ENCODE results near the gene MICALL2.
"Not testable (repeated sequence)": the region's sequence is repeated elsewhere in the genome, so short reads cannot be mapped to it uniquely, and the experiment has no call there.

Gene MICALL2

DNA sequence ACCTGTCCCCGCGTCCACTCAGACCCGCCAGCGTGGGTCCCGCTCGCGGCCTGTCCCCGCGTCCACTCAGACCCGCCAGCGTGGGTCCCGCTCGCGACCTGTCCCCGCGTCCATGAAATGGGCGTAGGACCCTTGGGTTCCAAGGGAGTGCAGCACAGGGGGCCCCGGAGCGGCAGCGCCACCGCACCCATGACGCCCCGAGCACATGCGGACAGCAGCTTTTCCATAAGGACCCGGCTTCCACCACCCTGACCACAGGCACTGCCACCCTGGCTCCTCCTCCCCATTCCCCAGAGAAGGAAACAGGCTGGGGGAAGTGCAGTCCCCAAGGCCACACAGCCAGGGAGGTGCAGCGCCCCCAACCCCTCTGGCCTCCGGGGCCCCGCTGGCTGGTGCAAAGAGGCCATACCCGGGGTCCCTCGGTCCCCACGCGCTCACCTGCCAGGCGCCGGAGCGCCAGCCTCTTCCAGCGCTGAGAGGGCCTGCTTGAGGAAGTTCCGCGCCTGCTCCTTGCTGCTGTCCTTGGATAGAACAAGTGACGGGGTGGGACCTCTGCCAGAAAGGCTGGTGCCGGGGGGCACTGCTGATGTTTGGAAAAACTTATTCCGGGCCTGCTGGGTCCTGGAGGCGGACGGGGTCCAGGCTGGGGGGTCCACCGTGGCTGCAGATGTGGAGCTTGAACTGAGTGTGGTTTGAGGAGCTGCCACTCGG is 14.9 kb downstream of the MICALL2 start:
- TF ChIP-seq, protein P1, sequence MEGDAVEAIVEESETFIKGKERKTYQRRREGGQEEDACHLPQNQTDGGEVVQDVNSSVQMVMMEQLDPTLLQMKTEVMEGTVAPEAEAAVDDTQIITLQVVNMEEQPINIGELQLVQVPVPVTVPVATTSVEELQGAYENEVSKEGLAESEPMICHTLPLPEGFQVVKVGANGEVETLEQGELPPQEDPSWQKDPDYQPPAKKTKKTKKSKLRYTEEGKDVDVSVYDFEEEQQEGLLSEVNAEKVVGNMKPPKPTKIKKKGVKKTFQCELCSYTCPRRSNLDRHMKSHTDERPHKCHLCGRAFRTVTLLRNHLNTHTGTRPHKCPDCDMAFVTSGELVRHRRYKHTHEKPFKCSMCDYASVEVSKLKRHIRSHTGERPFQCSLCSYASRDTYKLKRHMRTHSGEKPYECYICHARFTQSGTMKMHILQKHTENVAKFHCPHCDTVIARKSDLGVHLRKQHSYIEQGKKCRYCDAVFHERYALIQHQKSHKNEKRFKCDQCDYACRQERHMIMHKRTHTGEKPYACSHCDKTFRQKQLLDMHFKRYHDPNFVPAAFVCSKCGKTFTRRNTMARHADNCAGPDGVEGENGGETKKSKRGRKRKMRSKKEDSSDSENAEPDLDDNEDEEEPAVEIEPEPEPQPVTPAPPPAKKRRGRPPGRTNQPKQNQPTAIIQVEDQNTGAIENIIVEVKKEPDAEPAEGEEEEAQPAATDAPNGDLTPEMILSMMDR (IDR thresholded peaks at IDR 0.05; ENCODE audit: low read depth, low read length, poor library complexity, severe bottlenecking) = no peak
- TF ChIP-seq EZH2phosphoT487 (IDR thresholded peaks at IDR 0.05; ENCODE audit: borderline replicate concordance, low read length) = no peak
- H4K20me1 ChIP-seq (ENCODE audit: control insufficient read depth, insufficient read depth, low read depth, low read length) = no peaks in the 10 kb centered on the region
- peaks cover 1% of the 10 kb centered on the region; the same call in 1 of the 2 replicates for H3F3A ChIP-seq (ENCODE audit: control insufficient read depth, insufficient read depth)
- no peak overlapping the region for H3K27ac ChIP-seq (ENCODE audit: low read depth, low read length)
- H3K4me3 ChIP-seq (ENCODE audit: low read length) = no peak overlapping the region
- no peaks in the 10 kb centered on the region for H3K79me2 ChIP-seq (ENCODE audit: control insufficient read depth, low read length)
- H3K36me3 ChIP-seq (ENCODE audit: control insufficient read depth, low read length) = no peaks in the 10 kb centered on the region
- H3K9me3 ChIP-seq (ENCODE audit: control insufficient read depth, insufficient read depth, low read length) = peaks cover 2% of the 10 kb centered on the region; the same call in 1 of the 2 replicates
- H3K9me2 ChIP-seq (replicated peaks; ENCODE audit: control insufficient read depth, low read length) = no peaks in the 10 kb centered on the region
- H3K4me2 ChIP-seq (ENCODE audit: low read length) = no peak overlapping the region
- H3K4me1 ChIP-seq (ENCODE audit: control insufficient read depth, low read length) = no peaks in the 10 kb centered on the region
- 0 out of 2 replicates have a peak, but pooled peaks cover 2% of the 10 kb centered on the region for H3K27me3 ChIP-seq (ENCODE audit: control insufficient read depth, low read length)

DNA sequence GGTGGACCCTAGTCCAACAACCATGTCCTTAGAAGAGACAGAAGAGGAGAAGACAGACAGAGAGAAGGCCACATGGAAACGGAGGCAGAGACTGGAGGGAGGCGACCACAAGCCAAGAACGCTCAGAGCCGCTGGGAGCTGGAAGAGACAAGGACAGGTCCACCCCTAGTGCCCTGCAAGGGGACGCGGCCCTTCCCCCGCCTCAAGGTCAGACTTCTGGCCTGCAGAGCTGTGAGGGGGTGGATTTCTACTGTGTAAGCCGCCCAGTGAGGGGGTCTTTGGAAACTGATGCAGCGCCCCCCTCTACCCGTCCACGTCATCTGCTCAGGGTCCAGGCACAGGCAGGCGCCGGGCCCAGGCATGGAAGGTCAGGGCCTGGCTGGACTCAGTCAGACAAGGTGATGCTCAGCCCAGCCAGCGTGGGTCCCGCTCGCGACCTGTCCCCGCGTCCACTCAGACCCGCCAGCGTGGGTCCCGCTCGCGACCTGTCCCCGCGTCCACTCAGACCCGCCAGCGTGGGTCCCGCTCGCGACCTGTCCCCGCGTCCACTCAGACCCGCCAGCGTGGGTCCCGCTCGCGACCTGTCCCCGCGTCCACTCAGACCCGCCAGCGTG is 15.6 kb downstream of the MICALL2 start:
- H3K27ac ChIP-seq (ENCODE audit: low read depth, low read length); H3K79me2 ChIP-seq (ENCODE audit: control insufficient read depth, low read length); H4K20me1 ChIP-seq (ENCODE audit: control insufficient read depth, insufficient read depth, low read depth, low read length); H3K36me3 ChIP-seq (ENCODE audit: control insufficient read depth, low read length); H3K4me3 ChIP-seq (ENCODE audit: low read length); H3K9me2 ChIP-seq (replicated peaks; ENCODE audit: control insufficient read depth, low read length); H3K9me3 ChIP-seq (ENCODE audit: control insufficient read depth, insufficient read depth, low read length); H3K27me3 ChIP-seq (ENCODE audit: control insufficient read depth, low read length); H3K4me2 ChIP-seq (ENCODE audit: low read length); H3F3A ChIP-seq (ENCODE audit: control insufficient read depth, insufficient read depth); H3K4me1 ChIP-seq (ENCODE audit: control insufficient read depth, low read length): not testable (repeated sequence)

DNA sequence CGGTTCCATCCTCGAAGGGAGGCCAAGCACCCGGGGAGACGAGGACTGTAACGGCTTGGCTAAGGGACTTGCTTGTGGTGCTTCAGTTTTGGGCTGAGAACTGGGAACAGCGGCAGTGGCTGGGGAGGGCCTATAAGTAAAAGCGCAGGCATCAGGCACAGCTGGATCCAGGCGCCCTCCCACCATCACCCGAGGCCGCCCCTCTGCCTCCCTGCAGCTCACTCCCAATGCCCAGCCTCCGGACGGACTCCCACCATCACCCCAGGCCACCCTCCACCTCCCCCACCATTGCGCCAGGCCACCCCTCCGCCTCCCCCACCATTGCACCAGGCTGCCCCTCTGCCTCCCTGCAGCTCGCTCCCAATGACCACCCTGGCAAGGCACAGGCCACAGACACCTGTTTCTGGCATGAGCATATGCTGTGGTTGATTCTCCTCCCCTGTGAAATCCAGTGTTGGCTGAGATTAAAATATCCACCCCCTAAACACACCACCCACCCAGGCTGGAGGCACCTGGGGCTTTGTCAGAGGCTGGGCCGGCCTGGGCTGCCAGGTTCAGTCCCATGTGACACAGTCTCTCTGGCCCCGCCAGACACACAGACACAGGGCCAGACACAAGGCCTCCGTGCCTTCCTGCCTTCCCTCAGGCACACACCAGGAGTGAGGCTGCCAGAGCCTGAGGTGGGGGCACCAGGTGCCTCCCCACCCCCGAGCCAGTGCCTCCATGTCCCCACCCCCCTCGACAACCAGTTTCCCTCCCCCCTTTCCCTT is 16.7 kb downstream of the MICALL2 start:
- Histone ChIP-seq H3K79me2 (ENCODE audit: control insufficient read depth, low read length) (no peaks in the 10 kb centered on the region), H3F3A (ENCODE audit: control insufficient read depth, insufficient read depth) (peaks cover 5% of the 10 kb centered on the region; the same call in 1 of the 2 replicates), H3K36me3 (ENCODE audit: control insufficient read depth, low read length) (no peaks in the 10 kb centered on the region), H3K4me2 (ENCODE audit: low read length) (no peak overlapping the region), H4K20me1 (ENCODE audit: control insufficient read depth, insufficient read depth, low read depth, low read length) (no peaks in the 10 kb centered on the region), H3K27me3 (ENCODE audit: control insufficient read depth, low read length) (0 out of 2 replicates have a peak, but pooled peaks cover 2% of the 10 kb centered on the region), H3K27ac (ENCODE audit: low read depth, low read length) (no peak overlapping the region), H3K4me1 (ENCODE audit: control insufficient read depth, low read length) (no peaks in the 10 kb centered on the region), H3K9me3 (ENCODE audit: control insufficient read depth, insufficient read depth, low read length) (peaks cover 7% of the 10 kb centered on the region; the same call in 1 of the 2 replicates), H3K4me3 (ENCODE audit: low read length) (no peak overlapping the region), H3K9me2 (replicated peaks; ENCODE audit: control insufficient read depth, low read length) (no peaks in the 10 kb centered on the region)
- no peak for TF ChIP-seq EZH2phosphoT487 (IDR thresholded peaks at IDR 0.05; ENCODE audit: borderline replicate concordance, low read length)
- TF ChIP-seq, protein P1 (IDR thresholded peaks at IDR 0.05; ENCODE audit: low read depth, low read length, poor library complexity, severe bottlenecking) = no peak
